ENCODE measurements around the gene PEX3.

DNA sequence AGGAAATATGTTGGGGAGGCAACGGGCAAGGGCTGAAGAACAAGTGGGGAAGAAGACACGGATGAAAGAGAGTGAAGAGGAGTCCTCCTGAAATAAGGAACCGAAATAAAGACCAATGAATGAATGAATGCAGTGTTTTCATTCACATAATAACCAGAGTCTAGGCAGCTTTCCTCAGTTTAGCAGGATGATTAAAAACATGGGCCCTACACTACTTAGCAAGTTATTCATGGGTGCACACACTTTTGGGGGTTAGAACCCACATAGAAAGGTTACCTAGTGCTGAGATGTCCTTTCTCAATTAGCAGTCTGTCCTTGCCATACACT is 66.8 kb downstream of the PEX3 start:
- TF ChIP-seq, protein P1, sequence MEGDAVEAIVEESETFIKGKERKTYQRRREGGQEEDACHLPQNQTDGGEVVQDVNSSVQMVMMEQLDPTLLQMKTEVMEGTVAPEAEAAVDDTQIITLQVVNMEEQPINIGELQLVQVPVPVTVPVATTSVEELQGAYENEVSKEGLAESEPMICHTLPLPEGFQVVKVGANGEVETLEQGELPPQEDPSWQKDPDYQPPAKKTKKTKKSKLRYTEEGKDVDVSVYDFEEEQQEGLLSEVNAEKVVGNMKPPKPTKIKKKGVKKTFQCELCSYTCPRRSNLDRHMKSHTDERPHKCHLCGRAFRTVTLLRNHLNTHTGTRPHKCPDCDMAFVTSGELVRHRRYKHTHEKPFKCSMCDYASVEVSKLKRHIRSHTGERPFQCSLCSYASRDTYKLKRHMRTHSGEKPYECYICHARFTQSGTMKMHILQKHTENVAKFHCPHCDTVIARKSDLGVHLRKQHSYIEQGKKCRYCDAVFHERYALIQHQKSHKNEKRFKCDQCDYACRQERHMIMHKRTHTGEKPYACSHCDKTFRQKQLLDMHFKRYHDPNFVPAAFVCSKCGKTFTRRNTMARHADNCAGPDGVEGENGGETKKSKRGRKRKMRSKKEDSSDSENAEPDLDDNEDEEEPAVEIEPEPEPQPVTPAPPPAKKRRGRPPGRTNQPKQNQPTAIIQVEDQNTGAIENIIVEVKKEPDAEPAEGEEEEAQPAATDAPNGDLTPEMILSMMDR (IDR thresholded peaks at IDR 0.05; ENCODE audit: borderline replicate concordance, extremely low read depth, low read length, poor library complexity, severe bottlenecking), result no peak
- TF ChIP-seq EZH2 (IDR thresholded peaks at IDR 0.05; ENCODE audit: borderline replicate concordance, low read depth, low read length, severe bottlenecking), result no peak

All from DND-41 (cell line).